HEK293 (cell line): Measurements from ENCODE around the gene TMIE.
A peak's percentile ranks its signal among the peaks of the same experiment; 100 is the strongest.

Experiments used
- CTCF ChIP-seq: fragments of 450-650 bp; formaldehyde crosslinking; IDR thresholded peaks from 2 replicates; pipeline ENCODE4 v1.5.1; 2016; ENCODE audit warnings: missing biosample characterization, missing genetic modification characterization
- EGR2 ChIP-seq: fragments of 450-650 bp; formaldehyde crosslinking; IDR thresholded peaks from 2 replicates; pipeline ENCODE4 v1.5.1; 2016; ENCODE audit warnings: low read depth, missing biosample characterization, missing genetic modification characterization
- TRIM28 ChIP-seq: IDR thresholded peaks from 2 replicates; pipeline ENCODE4 v1.6.1; 2011; ENCODE audit warnings: low read length, control low read depth, borderline replicate concordance
- ZNF558 ChIP-seq: fragments of 450-650 bp; formaldehyde crosslinking; IDR thresholded peaks from 2 replicates; pipeline ENCODE4 v1.5.1; 2016; ENCODE audit warnings: missing biosample characterization, missing genetic modification characterization
- ZNF701 ChIP-seq: fragments of 450-650 bp; formaldehyde crosslinking; IDR thresholded peaks from 2 replicates; pipeline ENCODE4 v1.5.1; 2016; ENCODE audit warnings: missing biosample characterization, missing genetic modification characterization
- ZNF785 ChIP-seq: fragments of 450-650 bp; formaldehyde crosslinking; IDR thresholded peaks from 2 replicates; pipeline ENCODE4 v1.5.1; 2016; ENCODE audit warnings: missing biosample characterization, missing genetic modification characterization
- ZSCAN5A ChIP-seq: fragments of 450-650 bp; formaldehyde crosslinking; IDR thresholded peaks from 2 replicates; pipeline ENCODE4 v1.5.1; 2016; ENCODE audit warnings: missing biosample characterization, missing genetic modification characterization

GRCh38 chr3:46693892-46694226 lies 7.3 kb upstream of the TMIE start:
- TF ChIP-seq ZNF701 (tag by site-specific recombination) (no peak), ZNF785 (no peak), ZSCAN5A (tag by site-specific recombination) (no peak), CTCF (tag by site-specific recombination) (no peak), TRIM28 (no peak), ZNF558 (tag by site-specific recombination) (no peak), EGR2 (peak; percentile 57)
